Astrocyte (in vitro differentiated cells and primary cell): Measurements from ENCODE around the gene GNMT. TPM values are rescaled to one million over a fixed set of nuclear protein-coding genes. Genes with fewer than 3 reads are reported as not detected.
"Not testable (repeated sequence)": the region's sequence is repeated elsewhere in the genome, so short reads cannot be mapped to it uniquely, and the experiment has no call there.

Experiments used
- DNase-seq: peaks from one replicate; pipeline ENCODE4 v3.0.0-alpha.2; 2010; ENCODE audit warnings: low read depth
- FAIRE-seq: peaks from 2 replicates; lab custom pipeline; 2011; peaks lifted over from hg19 to GRCh38; lab: Jason Lieb, UNC
- H2AFZ ChIP-seq: 2 replicates; pipeline ENCODE4 v1.6.0; 2012; ENCODE audit warnings: low read depth, low read length, inconsistent platforms
- H3K27ac ChIP-seq: 2 replicates; pipeline ENCODE4 v1.5.1; 2011; ENCODE audit warnings: low read depth, low read length, inconsistent platforms
- H3K27me3 ChIP-seq: 2 replicates; pipeline ENCODE4 v1.6.0; 2011; ENCODE audit warnings: low read length, inconsistent platforms; ENCODE audit not compliant: insufficient read depth
- H3K36me3 ChIP-seq: 2 replicates; pipeline ENCODE4 v1.5.1; 2011; ENCODE audit warnings: low read length, inconsistent platforms; ENCODE audit not compliant: insufficient read depth
- H3K4me1 ChIP-seq: 2 replicates; pipeline ENCODE4 v1.5.1; 2011; ENCODE audit warnings: low read length, inconsistent platforms; ENCODE audit not compliant: insufficient read depth
- H3K4me2 ChIP-seq: 2 replicates; pipeline ENCODE4 v1.6.0; 2012; ENCODE audit warnings: low read length, inconsistent platforms
- H3K4me3 ChIP-seq: 2 replicates; pipeline ENCODE4 v1.5.1; 2011; ENCODE audit warnings: low read depth, mild to moderate bottlenecking, low read length, inconsistent platforms; ENCODE audit not compliant: insufficient read depth
- H3K79me2 ChIP-seq: 2 replicates; pipeline ENCODE4 v1.6.0; 2012; ENCODE audit warnings: mild to moderate bottlenecking, low read length, inconsistent platforms; ENCODE audit not compliant: insufficient read depth
- H3K9ac ChIP-seq: 2 replicates; pipeline ENCODE4 v1.6.0; 2012; ENCODE audit warnings: mild to moderate bottlenecking, low read length, inconsistent platforms
- H3K9me3 ChIP-seq: 2 replicates; pipeline ENCODE4 v1.5.1; 2012; ENCODE audit warnings: low read depth, mild to moderate bottlenecking, low read length, inconsistent platforms; ENCODE audit not compliant: insufficient read depth
- H4K20me1 ChIP-seq: 2 replicates; pipeline ENCODE4 v1.6.0; 2012; ENCODE audit warnings: low read length, inconsistent platforms; ENCODE audit not compliant: insufficient read depth
- H3K27ac Mint-ChIP-seq: one replicate; pipeline ENCODE4 v1.8.0; 2021; ENCODE audit warnings: mild to moderate bottlenecking, mixed read lengths; ENCODE audit not compliant: unreplicated experiment
- H3K27me3 Mint-ChIP-seq: one replicate; pipeline ENCODE4 v1.8.0; 2021; ENCODE audit warnings: low read depth, mixed read lengths; ENCODE audit not compliant: unreplicated experiment
- H3K36me3 Mint-ChIP-seq: one replicate; pipeline ENCODE4 v1.8.0; 2021; ENCODE audit warnings: low read depth, mixed read lengths; ENCODE audit not compliant: unreplicated experiment
- H3K4me1 Mint-ChIP-seq: one replicate; pipeline ENCODE4 v1.8.0; 2021; ENCODE audit warnings: low read depth, mixed read lengths; ENCODE audit not compliant: unreplicated experiment
- H3K4me3 Mint-ChIP-seq: one replicate; pipeline ENCODE4 v1.8.0; 2021; ENCODE audit warnings: mild to moderate bottlenecking, moderate library complexity, mixed read lengths; ENCODE audit not compliant: unreplicated experiment
- H3K9me3 Mint-ChIP-seq: one replicate; pipeline ENCODE4 v1.8.0; 2021; ENCODE audit warnings: mild to moderate bottlenecking, mixed read lengths; ENCODE audit not compliant: unreplicated experiment
- CTCF ChIP-seq: IDR thresholded peaks from 2 replicates; pipeline ENCODE4 v1.5.1; 2011; ENCODE audit warnings: low read depth, mild to moderate bottlenecking, inconsistent platforms, low read length, moderate library complexity; ENCODE audit not compliant: insufficient read depth
- EZH2 ChIP-seq: IDR thresholded peaks from 2 replicates; pipeline ENCODE4 v1.6.1; 2012; ENCODE audit warnings: mild to moderate bottlenecking, low read length, inconsistent platforms; ENCODE audit not compliant: insufficient read depth
- total RNA-seq: library from RNA; stranded (reverse); gene quantifications from 2 replicates; pipeline ENCODE4 v1.2.1, GENCODE V29; 2021

The GNMT gene
- total RNA-seq, 1 donor from 2014 or later = 0.68 TPM

DNA sequence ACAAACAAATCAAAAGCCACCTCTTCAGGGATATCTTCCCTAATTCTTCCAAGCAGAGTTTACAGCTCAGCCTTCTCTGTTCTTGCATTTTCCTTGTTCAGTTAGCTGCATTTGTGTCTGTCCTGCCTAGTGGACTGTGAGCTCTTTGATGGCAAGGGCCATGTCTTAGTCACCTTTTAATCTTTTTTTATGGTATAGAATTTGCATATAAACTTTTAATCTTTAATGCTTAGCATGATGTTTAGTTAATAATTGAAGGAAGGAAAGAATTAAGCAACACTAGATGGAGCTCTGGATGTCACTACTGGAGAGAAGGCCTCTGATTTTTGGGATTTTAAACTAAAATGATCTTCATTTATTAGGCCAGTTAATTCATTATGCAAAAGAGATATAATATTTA is 36.0 kb downstream of the GNMT start:
- no peak for FAIRE-seq
- no peaks in the 10 kb centered on the region for H3K27me3 Mint-ChIP-seq
- no peak overlapping the region for H2AFZ ChIP-seq

GRCh38 chr6:42998205-42998604 is 37.7 kb downstream of the GNMT start:
- not testable (repeated sequence) for H3K27ac ChIP-seq, H3K36me3 ChIP-seq, DNase-seq, H3K9me3 ChIP-seq, FAIRE-seq, H2AFZ ChIP-seq, H3K27me3 Mint-ChIP-seq, H3K9me3 Mint-ChIP-seq, H3K4me3 Mint-ChIP-seq, H3K27ac Mint-ChIP-seq, H3K27me3 ChIP-seq, H3K4me2 ChIP-seq, H3K4me1 Mint-ChIP-seq, H3K9ac ChIP-seq, H3K36me3 Mint-ChIP-seq, H3K4me1 ChIP-seq, H3K4me3 ChIP-seq
- Histone ChIP-seq H3K79me2 (peaks cover 16% of the 10 kb centered on the region), H4K20me1 (peaks cover 12% of the 10 kb centered on the region)

More for the DNA sequence above, 36.0 kb downstream of the GNMT start:
- no peak for DNase-seq
- Mint-ChIP-seq H3K4me3 (no peak overlapping the region), H3K4me1 (peaks cover 3% of the 10 kb centered on the region), H3K36me3 (peaks cover 6% of the 10 kb centered on the region), H3K27ac (no peak overlapping the region), H3K9me3 (no peaks in the 10 kb centered on the region)
- H3K27me3 ChIP-seq = no peaks in the 10 kb centered on the region
- H3K4me3 ChIP-seq = no peak overlapping the region
- peaks cover 7% of the 10 kb centered on the region for H3K36me3 ChIP-seq
- H4K20me1 ChIP-seq = peaks cover 12% of the 10 kb centered on the region
- peaks cover 19% of the 10 kb centered on the region for H3K79me2 ChIP-seq
- H3K27ac ChIP-seq = no peak overlapping the region
- H3K9me3 ChIP-seq = no peaks in the 10 kb centered on the region
- H3K4me1 ChIP-seq = no peaks in the 10 kb centered on the region
- H3K4me2 ChIP-seq = no peak overlapping the region
- H3K9ac ChIP-seq = no peak overlapping the region
- no peak for TF ChIP-seq EZH2
- no peak for TF ChIP-seq CTCF

DNA sequence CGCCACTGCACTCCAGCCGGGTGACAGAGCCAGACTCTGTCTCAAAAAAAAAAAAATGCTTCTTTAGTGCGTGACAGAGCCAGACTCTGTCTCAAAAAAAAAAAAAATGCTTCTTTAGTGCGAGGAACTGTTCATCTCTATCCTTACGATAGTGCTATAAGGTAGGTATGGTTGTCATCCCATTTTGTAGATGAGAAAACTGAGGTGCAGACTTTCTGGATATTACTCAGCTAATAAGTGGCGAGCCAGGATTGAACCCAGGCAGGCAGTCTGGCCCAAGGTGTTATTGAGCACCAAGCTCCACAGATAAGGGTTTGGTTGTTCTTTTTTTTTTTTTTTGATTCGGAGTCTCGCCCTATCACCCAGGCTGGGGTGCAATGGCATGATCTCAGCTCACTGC is 41.3 kb downstream of the GNMT start:
- H3K27ac Mint-ChIP-seq = no peak overlapping the region
- no peaks in the 10 kb centered on the region for H3K4me1 Mint-ChIP-seq

More for the DNA sequence above, 41.3 kb downstream of the GNMT start:
- DNase-seq (no peak), FAIRE-seq (no peak)
- Histone ChIP-seq H3K4me2 (no peak overlapping the region), H3K27me3 (no peaks in the 10 kb centered on the region), H3K36me3 (peaks cover 6% of the 10 kb centered on the region), H3K9ac (no peak overlapping the region), H3K9me3 (no peaks in the 10 kb centered on the region), H3K27ac (no peak overlapping the region), H4K20me1 (peaks cover 11% of the 10 kb centered on the region), H2AFZ (no peak overlapping the region), H3K4me3 (no peak overlapping the region), H3K4me1 (no peaks in the 10 kb centered on the region), H3K79me2 (peaks cover 9% of the 10 kb centered on the region)
- no peaks in the 10 kb centered on the region for H3K27me3 Mint-ChIP-seq
- TF ChIP-seq CTCF (no peak), EZH2 (no peak)
- H3K36me3 Mint-ChIP-seq = peaks cover 6% of the 10 kb centered on the region
- H3K9me3 Mint-ChIP-seq = no peaks in the 10 kb centered on the region
- H3K4me3 Mint-ChIP-seq = no peak overlapping the region
